Activated CD4-positive, alpha-beta T cell treated with anti-CD3 and anti-CD28 coated beads, Interleukin-2, amount 10 ng/mL, durations not matched to agents 7 days and 5 days (primary cell): ENCODE results near the gene RPL18. TPM values are rescaled to one million over a fixed set of nuclear protein-coding genes. Genes with fewer than 3 reads are reported as not detected.

ENCODE experiments used
- CTCF ChIA-PET: fragments of 350-600 bp; sonication (Branson Sonifier 250); formaldehyde crosslinking; loops from one replicate; lab custom pipeline; 2021; ENCODE audit warnings: antibody characterized with exemption; lab: Charles Lee
- POLR2A ChIA-PET: fragments of 350-600 bp; sonication (Branson Sonifier 250); formaldehyde crosslinking; loops from one replicate; lab custom pipeline; 2021; ENCODE audit warnings: antibody characterized with exemption; lab: Charles Lee
- DNase-seq: peaks from one replicate; pipeline ENCODE4 v3.0.0-alpha.2; 2020
- H3K27ac Mint-ChIP-seq: one replicate; pipeline ENCODE4 v1.8.0; 2021; ENCODE audit warnings: mild to moderate bottlenecking, moderate library complexity, mixed read lengths
- H3K27me3 Mint-ChIP-seq: one replicate; pipeline ENCODE4 v1.8.0; 2021; ENCODE audit warnings: mixed read lengths
- H3K36me3 Mint-ChIP-seq: one replicate; pipeline ENCODE4 v1.8.0; 2021; ENCODE audit warnings: low read depth, mixed read lengths
- H3K4me1 Mint-ChIP-seq: one replicate; pipeline ENCODE4 v1.8.0; 2021; ENCODE audit warnings: mixed read lengths
- H3K4me3 Mint-ChIP-seq: one replicate; pipeline ENCODE4 v1.8.0; 2021; ENCODE audit warnings: mild to moderate bottlenecking, moderate library complexity, mixed read lengths
- H3K9me3 Mint-ChIP-seq: one replicate; pipeline ENCODE4 v1.8.0; 2021; ENCODE audit warnings: mixed read lengths
- total RNA-seq, 2 experiments: library from RNA; stranded (reverse); gene quantifications; one replicate each; pipeline ENCODE4 v1.2.3, GENCODE V29; 2021

RPL18 gene
- total RNA-seq, 2 experiments from 2014 or later, result 1,477 to 1,601 TPM

GRCh38 chr19:48624791-48625723 is 6.1 kb upstream of the RPL18 start:
- Mint-ChIP-seq H3K9me3 (no peaks in the 10 kb centered on the region), H3K27ac (peak overlapping the region; percentile 92), H3K27me3 (no peaks in the 10 kb centered on the region), H3K4me1 (peaks cover 46% of the 10 kb centered on the region), H3K36me3 (peaks cover 19% of the 10 kb centered on the region), H3K4me3 (peak overlapping the region; percentile 71)
- POLR2A ChIA-PET, result no interaction called here
- DNase-seq, result no peak
- CTCF ChIA-PET, result interaction anchor here (2.4 kb wide), 1 partner anchor 9 kb away, joined by 8 read pairs; no protein-coding TSS in a partner anchor

DNA sequence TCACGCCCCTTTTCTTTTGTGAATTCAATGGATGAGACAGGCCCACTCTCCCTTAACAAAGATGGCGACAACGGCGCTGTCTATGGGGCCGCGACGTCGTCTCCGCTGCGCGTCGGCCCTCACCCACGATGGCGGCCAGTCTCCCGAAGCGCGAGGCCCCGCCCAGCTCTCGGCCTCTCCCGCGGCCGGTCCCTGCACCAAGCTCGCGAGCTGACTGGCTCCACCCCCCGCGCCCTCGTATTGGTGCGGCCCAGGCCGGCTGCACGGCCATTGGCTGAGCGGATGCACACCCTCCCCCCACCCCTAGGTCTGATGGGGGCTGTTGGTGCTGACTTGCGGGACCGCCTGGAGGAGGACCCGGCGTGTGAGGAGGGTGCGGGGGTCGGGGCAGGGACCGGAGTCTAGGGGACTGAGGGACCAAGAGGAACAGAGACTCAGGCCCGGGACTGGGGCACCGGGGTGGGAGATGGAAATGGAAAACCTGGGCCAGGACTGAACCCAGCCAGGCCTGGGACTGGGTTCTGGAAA is 5.2 kb upstream of the RPL18 start:
- peak overlapping the region; percentile 71 for H3K4me3 Mint-ChIP-seq
- POLR2A ChIA-PET, result no interaction called here

DNA sequence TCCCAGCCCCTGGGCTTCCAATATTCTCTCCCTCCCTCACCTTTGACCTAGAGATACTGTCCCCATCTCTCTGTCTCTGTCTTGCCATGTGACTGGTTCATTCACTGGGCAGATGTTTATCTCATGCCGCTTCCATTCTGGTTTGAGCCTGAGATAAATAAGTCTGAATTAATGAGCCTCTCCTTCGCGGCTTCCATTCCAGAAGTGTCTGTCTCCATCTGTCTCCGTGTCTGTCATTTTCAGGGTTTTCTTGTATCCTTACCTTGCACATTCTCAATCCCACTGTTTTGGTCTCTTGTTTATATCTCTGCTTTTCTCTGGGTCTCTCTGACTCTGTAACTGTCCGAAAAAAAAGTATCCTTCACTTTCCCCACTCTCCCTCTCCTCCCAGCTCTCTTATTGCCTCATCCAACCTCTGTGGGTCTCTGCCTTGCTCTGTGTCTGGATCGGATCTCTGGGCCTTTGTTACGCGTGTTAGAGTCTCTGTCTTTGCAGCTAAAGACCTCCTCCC is 4.6 kb upstream of the RPL18 start:
- no peaks in the 10 kb centered on the region for H3K27me3 Mint-ChIP-seq
- H3K4me3 Mint-ChIP-seq, result peak overlapping the region; percentile 71
- POLR2A ChIA-PET, result no interaction called here
- H3K4me1 Mint-ChIP-seq, result peaks cover 48% of the 10 kb centered on the region
- peaks cover 22% of the 10 kb centered on the region for H3K36me3 Mint-ChIP-seq
- peak overlapping the region; percentile 92 for H3K27ac Mint-ChIP-seq
- CTCF ChIA-PET, result interaction anchor here (1.0 to 2.4 kb wide), 4 partner anchors 10 to 35 kb away, joined by 3 to 8 read pairs (median 4); partner anchors contain the start of gene CA11
- H3K9me3 Mint-ChIP-seq, result no peaks in the 10 kb centered on the region
- DNase-seq, result no peak

More for the DNA sequence above, 5.2 kb upstream of the RPL18 start:
- CTCF ChIA-PET, result interaction anchor here (1.0 to 2.4 kb wide), 4 partner anchors 10 to 35 kb away, joined by 3 to 8 read pairs (median 4); partner anchors contain the start of gene CA11
- Mint-ChIP-seq H3K9me3 (no peaks in the 10 kb centered on the region), H3K27ac (peak overlapping the region; percentile 92), H3K27me3 (no peaks in the 10 kb centered on the region), H3K4me1 (peaks cover 49% of the 10 kb centered on the region), H3K36me3 (peaks cover 21% of the 10 kb centered on the region)
- peak; percentile 98 for DNase-seq

DNA sequence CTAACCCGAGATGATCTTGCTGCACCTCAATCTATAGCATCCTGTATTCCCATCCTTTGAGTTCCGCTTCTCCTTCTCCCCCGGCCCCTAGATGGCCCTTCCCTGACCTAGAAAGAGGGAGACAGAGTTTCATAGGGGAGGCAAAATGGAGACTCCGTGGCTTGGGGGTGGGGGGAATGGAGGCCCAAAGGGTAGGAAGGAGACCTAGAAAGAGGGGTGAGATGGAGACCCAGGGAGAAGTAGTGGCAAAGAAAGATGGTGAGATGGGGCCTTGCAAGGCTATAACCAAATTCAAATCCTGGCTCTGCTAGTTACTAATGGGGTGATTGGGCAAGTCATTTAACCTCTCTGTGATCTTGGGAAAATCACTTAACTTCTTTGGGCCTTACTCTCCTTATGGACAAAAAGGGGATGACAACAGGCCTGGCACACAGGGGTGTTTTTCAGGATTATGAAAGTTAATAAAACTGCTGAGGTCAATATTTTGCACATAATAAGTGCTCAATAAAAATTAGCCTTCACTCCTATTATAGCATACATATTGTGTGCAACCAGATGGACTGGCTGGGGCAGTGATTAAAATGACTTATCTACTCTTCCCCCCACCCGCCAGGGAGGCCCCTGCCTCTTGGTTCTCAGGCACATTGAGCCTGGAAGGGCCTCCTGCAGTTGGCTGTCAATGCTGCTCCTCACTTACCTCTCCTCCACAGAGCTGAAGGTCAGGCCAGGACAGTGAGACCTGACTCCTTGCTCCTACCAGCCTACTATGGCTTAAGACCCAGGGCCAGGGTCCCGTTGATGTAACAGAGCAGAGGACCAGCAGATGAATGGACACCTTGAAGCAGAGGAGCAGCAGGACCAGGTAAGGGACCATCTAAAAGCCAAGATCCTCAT is 961 bp upstream of the RPL18 start:
- Mint-ChIP-seq H3K27me3 (no peaks in the 10 kb centered on the region), H3K27ac (peak overlapping the region; percentile 99), H3K9me3 (no peaks in the 10 kb centered on the region), H3K36me3 (peaks cover 51% of the 10 kb centered on the region), H3K4me1 (peaks cover 57% of the 10 kb centered on the region), H3K4me3 (peak overlapping the region; percentile 98)
- ChIA-PET CTCF (interaction anchor here (0.6 to 1.8 kb wide), 6 partner anchors 10 to 467 kb away, joined by 3 to 8 read pairs (median 4); no protein-coding TSS in a partner anchor), POLR2A (interaction anchor here (0.8 to 1.0 kb wide), 3 partner anchors 11 to 127 kb away, joined by 3 to 4 read pairs (median 4); no protein-coding TSS in a partner anchor)
- DNase-seq, result no peak

- ChIA-PET CTCF (interaction anchor here (1.0 to 2.5 kb wide), 5 partner anchors 9 to 293 kb away, joined by 3 to 8 read pairs (median 8); no protein-coding TSS in a partner anchor), POLR2A (interaction anchor here (1.0 kb wide), 1 partner anchor 105 kb away, joined by 3 read pairs; no protein-coding TSS in a partner anchor)
- Mint-ChIP-seq H3K9me3 (no peaks in the 10 kb centered on the region), H3K4me1 (peaks cover 42% of the 10 kb centered on the region), H3K36me3 (peaks cover 48% of the 10 kb centered on the region), H3K4me3 (peak overlapping the region; percentile 98), H3K27me3 (no peaks in the 10 kb centered on the region), H3K27ac (peak overlapping the region; percentile 99)
- peak; percentile 44 for DNase-seq
These were observed 581 bp downstream of the RPL18 start for GRCh38 chr19:48618278-48618915.

- H3K4me1 Mint-ChIP-seq, result peaks cover 38% of the 10 kb centered on the region
- H3K36me3 Mint-ChIP-seq, result peaks cover 44% of the 10 kb centered on the region
- H3K4me3 Mint-ChIP-seq, result peak overlapping the region; percentile 98
- no peaks in the 10 kb centered on the region for H3K27me3 Mint-ChIP-seq
- ChIA-PET CTCF (interaction anchor here (0.9 to 2.5 kb wide), 6 partner anchors 9 to 294 kb away, joined by 3 to 14 read pairs (median 5); no protein-coding TSS in a partner anchor), POLR2A (no interaction called here)
- peak overlapping the region; percentile 99 for H3K27ac Mint-ChIP-seq
- no peak for DNase-seq
- no peaks in the 10 kb centered on the region for H3K9me3 Mint-ChIP-seq
These were observed 1.6 kb downstream of the RPL18 start for GRCh38 chr19:48617146-48617937.

DNA sequence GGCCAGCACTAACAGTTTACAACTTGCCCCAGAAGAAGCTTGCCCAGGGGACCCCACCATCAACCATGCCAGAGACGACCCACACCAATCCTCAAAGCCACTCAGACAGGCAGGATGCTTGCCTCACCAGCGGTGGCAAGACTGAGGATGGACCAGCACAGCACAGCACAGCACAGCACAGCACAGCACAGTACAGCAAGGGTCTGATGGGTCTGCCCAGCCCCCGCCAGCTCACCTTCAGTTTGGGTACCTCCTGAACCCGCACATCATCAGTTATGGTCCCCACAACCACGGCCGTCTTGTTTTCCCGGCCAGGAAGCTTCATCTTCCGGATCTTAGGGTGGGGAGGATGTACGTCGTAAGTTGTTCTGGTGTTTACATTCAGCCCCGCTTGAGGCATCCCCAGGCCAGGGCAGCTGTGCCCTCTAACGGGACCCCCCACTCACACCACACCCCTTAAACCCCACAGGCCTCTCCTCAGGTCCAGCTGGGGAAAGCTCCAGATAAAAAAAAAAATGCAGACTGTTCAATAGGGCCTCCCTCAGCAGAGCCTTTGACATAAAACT is 2.4 kb downstream of the RPL18 start:
- peak overlapping the region; percentile 98 for H3K4me3 Mint-ChIP-seq
- H3K27me3 Mint-ChIP-seq, result no peaks in the 10 kb centered on the region
- H3K9me3 Mint-ChIP-seq, result no peaks in the 10 kb centered on the region
- DNase-seq, result no peak
- peaks cover 34% of the 10 kb centered on the region for H3K4me1 Mint-ChIP-seq
- POLR2A ChIA-PET, result no interaction called here
- peak overlapping the region; percentile 36 for H3K27ac Mint-ChIP-seq
- CTCF ChIA-PET, result interaction anchor here (0.6 to 2.5 kb wide), 5 partner anchors 8 to 111 kb away, joined by 3 to 14 read pairs (median 5); no protein-coding TSS in a partner anchor
- H3K36me3 Mint-ChIP-seq, result peaks cover 42% of the 10 kb centered on the region

- no peak for DNase-seq
- CTCF ChIA-PET, result interaction anchor here (1.6 to 2.5 kb wide), 2 partner anchors 27 to 32 kb away, joined by 4 to 8 read pairs; no protein-coding TSS in a partner anchor
- peak overlapping the region; percentile 34 for H3K27ac Mint-ChIP-seq
- H3K36me3 Mint-ChIP-seq, result peaks cover 42% of the 10 kb centered on the region
- H3K4me1 Mint-ChIP-seq, result peaks cover 31% of the 10 kb centered on the region
- H3K27me3 Mint-ChIP-seq, result no peaks in the 10 kb centered on the region
- H3K9me3 Mint-ChIP-seq, result no peaks in the 10 kb centered on the region
- peak overlapping the region; percentile 98 for H3K4me3 Mint-ChIP-seq
- POLR2A ChIA-PET, result no interaction called here
These were observed 2.9 kb downstream of the RPL18 start for GRCh38 chr19:48616041-48616436.

DNA sequence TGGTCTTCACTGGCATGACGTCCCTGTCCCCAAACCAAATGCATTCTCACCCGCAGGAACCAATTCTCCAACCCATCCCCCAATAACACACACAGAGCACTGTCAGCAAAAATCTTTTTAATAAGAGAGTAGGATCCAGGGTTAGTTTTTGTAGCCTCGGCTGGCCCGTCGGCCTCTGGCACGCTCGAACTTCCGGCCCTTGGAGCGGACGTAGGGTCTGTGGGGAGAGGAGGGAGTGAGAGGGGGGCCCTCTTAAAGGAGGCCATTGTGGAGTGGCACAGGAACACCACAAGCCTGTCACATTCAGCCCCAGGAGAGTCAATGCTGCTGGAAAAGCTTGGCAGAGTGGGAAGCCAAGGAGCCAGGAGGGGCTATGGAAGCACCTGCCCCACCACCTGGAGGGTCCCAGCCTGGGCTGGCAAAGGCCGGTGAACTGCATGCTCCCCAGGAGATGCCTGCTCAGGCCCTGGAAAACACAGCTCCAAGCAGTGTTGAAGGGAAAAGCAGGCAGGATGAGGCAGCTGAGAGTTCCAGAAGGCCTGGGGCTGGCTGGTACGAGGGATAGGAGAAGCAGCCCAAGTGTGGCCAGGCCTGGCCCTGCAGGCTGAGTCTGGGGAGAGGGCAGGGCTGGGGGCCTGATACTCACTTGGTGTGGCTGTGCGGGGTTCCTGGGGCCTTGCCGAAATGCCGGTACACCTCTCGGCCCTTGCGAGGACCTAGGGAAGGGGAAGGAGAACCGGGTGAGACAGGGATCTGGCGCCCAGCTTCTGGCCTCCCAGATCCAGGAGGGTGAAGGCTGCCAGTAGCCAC is 3.5 kb downstream of the RPL18 start:
- POLR2A ChIA-PET, result no interaction called here
- peak overlapping the region; percentile 46 for H3K27ac Mint-ChIP-seq
- no peaks in the 10 kb centered on the region for H3K27me3 Mint-ChIP-seq
- H3K4me3 Mint-ChIP-seq, result no peak overlapping the region
- peaks cover 31% of the 10 kb centered on the region for H3K4me1 Mint-ChIP-seq
- H3K9me3 Mint-ChIP-seq, result no peaks in the 10 kb centered on the region
- CTCF ChIA-PET, result interaction anchor here (1.6 to 2.5 kb wide), 2 partner anchors 27 to 31 kb away, joined by 4 to 8 read pairs; no protein-coding TSS in a partner anchor
- H3K36me3 Mint-ChIP-seq, result peaks cover 42% of the 10 kb centered on the region
- no peak for DNase-seq
